ENCODE results near the gene DGUOK. TPM values are rescaled to one million over a fixed set of nuclear protein-coding genes. Genes with fewer than 3 reads are reported as not detected.

Gene DGUOK
- total and polyA plus RNA-seq, 10 of the 15 experiments (the other 5 are each of a cell fraction or from before 2014, with no cell fraction given): 64.4 to 234 (median 91.4) TPM

GRCh38 chr2:73926493-73927327 lies at the start of gene DGUOK (continued):
- TF ChIP-seq RUNX3 (IDR thresholded peaks at IDR 0.05; ENCODE audit: low read length) (peak; percentile 59), NBN (IDR thresholded peaks at IDR 0.05) (peak; percentile 95), IRF3 (IDR thresholded peaks at IDR 0.05) (no peak), ZBTB11 (CRISPR knock-in tag; IDR thresholded peaks at IDR 0.05) (peak; percentile 9; the same call in 1 of the 2 replicates), MLLT1 (IDR thresholded peaks at IDR 0.05) (peak; percentile 80), KDM1A (IDR thresholded peaks at IDR 0.05; ENCODE audit: borderline replicate concordance) (no peak), ELK1 (IDR thresholded peaks at IDR 0.05; ENCODE audit: low read depth, low read length) (peak; percentile 92), NR2C1 (IDR thresholded peaks at IDR 0.05) (peak; percentile 78), NKRF (conservative IDR thresholded peaks at IDR 0.05) (peak; percentile 81), SUZ12 (IDR thresholded peaks at IDR 0.05; ENCODE audit: unreplicated experiment) (no peak), BHLHE40 (IDR thresholded peaks at IDR 0.05; ENCODE audit: borderline replicate concordance in 1 of 2, low read depth in 2 of 2, low read length in 1 of 2) (peak in 1 of 2 experiments; percentile 41; a peak in 1 of 4 replicates), GABPA (IDR thresholded peaks at IDR 0.05; ENCODE audit: low read depth) (peak; percentile 89), EGR1 (IDR thresholded peaks at IDR 0.05; ENCODE audit: borderline replicate concordance in 1 of 2, low read depth in 2 of 2, low read length in 2 of 2) (peak in 1 of 2 experiments; percentile 83; a peak in 1 of 3 replicates), E2F4 (IDR thresholded peaks at IDR 0.05; ENCODE audit: low read depth, low read length) (no peak), TBL1XR1 (IDR thresholded peaks at IDR 0.05; ENCODE audit: low read depth, low read length) (0 out of 2 replicates have a peak, but pooled peaks have one; percentile 21), YY1 (IDR thresholded peaks at IDR 0.05; ENCODE audit: low read depth, low read length) (peak; percentile 92), RB1 (IDR thresholded peaks at IDR 0.05; ENCODE audit: borderline replicate concordance) (peak; percentile 84), PAX5 (IDR thresholded peaks at IDR 0.05; ENCODE audit: borderline replicate concordance, low read depth, low read length) (peak; percentile 80)

All from GM12878 (cell line).